Dendritic cell treated with granulocyte-macrophage colony-stimulating factor and Interleukin-4, amounts not matched to agents 40 ng/mL and 50 ng/mL, for 4 days (primary cell): ENCODE results near the gene ZNF282.
A peak's percentile ranks its signal among the peaks of the same experiment; 100 is the strongest.
"Not testable (repeated sequence)": the region's sequence is repeated elsewhere in the genome, so short reads cannot be mapped to it uniquely, and the experiment has no call there.

Source experiments
- H3K27ac Mint-ChIP-seq: one replicate; pipeline ENCODE4 v1.8.0; 2022; ENCODE audit warnings: mild to moderate bottlenecking, mixed read lengths
- H3K27me3 Mint-ChIP-seq: one replicate; pipeline ENCODE4 v1.8.0; 2022; ENCODE audit warnings: mild to moderate bottlenecking, mixed read lengths
- H3K36me3 Mint-ChIP-seq: one replicate; pipeline ENCODE4 v1.8.0; 2022; ENCODE audit warnings: low read depth, mixed read lengths
- H3K4me1 Mint-ChIP-seq: one replicate; pipeline ENCODE4 v1.8.0; 2022; ENCODE audit warnings: low read depth, mixed read lengths
- H3K4me3 Mint-ChIP-seq: one replicate; pipeline ENCODE4 v1.8.0; 2022; ENCODE audit warnings: mild to moderate bottlenecking, moderate library complexity, mixed read lengths
- H3K9me3 Mint-ChIP-seq: one replicate; pipeline ENCODE4 v1.8.0; 2022; ENCODE audit warnings: mixed read lengths
- intact Hi-C: fragments of 100-400 bp; cut with micrococcal nuclease; formaldehyde crosslinking; loops from one replicate; pipeline ENCODE4 v1.15.0; 2022

ZNF282 gene

DNA sequence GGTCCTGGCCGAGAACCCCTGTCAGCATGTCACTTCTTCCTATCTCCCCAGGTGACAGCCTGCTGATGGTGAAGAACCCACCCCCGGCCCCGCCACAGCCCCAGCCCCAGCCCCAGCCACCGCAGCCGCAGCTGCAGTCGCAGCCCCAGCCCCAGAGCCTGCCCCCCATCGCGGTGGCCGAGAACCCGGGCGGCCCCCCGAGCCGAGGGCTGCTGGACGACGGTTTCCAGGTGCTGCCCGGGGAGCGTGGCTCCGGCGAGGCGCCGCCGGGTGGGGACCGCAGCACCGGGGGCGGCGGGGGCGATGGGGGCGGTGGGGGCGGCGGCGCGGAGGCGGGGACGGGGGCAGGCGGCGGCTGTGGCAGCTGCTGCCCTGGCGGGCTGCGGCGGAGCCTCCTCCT, 28.4 kb downstream of the ZNF282 start:
- Mint-ChIP-seq H3K36me3 (peaks cover 73% of the 10 kb centered on the region), H3K4me1 (peaks cover 5% of the 10 kb centered on the region), H3K4me3 (no peak overlapping the region), H3K9me3 (no peaks in the 10 kb centered on the region), H3K27me3 (no peaks in the 10 kb centered on the region), H3K27ac (no peak overlapping the region)
- intact Hi-C loops = no loop called here

DNA sequence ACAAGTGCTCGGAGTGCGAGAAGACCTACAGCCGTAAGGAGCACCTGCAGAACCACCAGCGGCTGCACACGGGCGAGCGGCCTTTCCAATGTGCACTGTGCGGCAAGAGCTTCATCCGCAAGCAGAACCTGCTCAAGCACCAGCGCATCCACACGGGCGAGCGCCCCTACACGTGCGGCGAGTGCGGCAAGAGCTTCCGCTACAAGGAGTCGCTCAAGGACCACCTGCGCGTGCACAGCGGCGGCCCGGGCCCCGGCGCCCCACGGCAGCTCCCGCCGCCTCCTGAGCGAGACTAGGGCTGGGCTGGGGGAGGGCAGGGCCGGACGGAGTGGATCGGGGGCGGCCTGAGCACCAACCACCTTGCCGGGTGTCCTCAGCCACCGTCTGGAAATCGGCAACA, 29.0 kb downstream of the ZNF282 start:
- peaks cover 67% of the 10 kb centered on the region for H3K36me3 Mint-ChIP-seq
- H3K9me3 Mint-ChIP-seq = no peaks in the 10 kb centered on the region
- no peaks in the 10 kb centered on the region for H3K27me3 Mint-ChIP-seq
- H3K4me1 Mint-ChIP-seq = peaks cover 8% of the 10 kb centered on the region
- no peak overlapping the region for H3K27ac Mint-ChIP-seq
- intact Hi-C loops = no loop called here
- H3K4me3 Mint-ChIP-seq = no peak overlapping the region

DNA sequence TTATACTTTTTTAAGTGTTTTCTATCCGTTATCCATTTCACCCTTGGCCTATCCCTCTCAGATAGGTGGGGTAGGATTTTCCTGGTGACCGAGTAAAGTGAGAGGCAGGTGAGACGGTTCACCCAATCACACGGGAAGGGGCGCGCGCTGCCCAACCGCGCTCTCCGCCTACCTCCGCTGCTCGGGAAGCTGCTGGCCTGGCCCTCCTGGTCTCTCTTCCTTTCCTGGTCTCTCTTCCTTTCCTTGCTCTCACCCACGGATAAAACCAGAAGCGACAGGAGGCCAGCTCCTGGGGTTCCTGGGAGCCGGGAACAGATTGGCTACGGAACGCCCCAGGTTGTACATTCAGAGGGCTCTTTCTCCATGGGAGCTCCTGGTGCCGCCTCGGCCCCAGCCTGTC, 29.8 kb downstream of the ZNF282 start:
- Mint-ChIP-seq H3K27me3 (peaks cover 4% of the 10 kb centered on the region), H3K4me1 (peaks cover 8% of the 10 kb centered on the region), H3K27ac (no peak overlapping the region), H3K9me3 (no peaks in the 10 kb centered on the region), H3K4me3 (no peak overlapping the region), H3K36me3 (peaks cover 60% of the 10 kb centered on the region)
- intact Hi-C loops = no loop called here

DNA sequence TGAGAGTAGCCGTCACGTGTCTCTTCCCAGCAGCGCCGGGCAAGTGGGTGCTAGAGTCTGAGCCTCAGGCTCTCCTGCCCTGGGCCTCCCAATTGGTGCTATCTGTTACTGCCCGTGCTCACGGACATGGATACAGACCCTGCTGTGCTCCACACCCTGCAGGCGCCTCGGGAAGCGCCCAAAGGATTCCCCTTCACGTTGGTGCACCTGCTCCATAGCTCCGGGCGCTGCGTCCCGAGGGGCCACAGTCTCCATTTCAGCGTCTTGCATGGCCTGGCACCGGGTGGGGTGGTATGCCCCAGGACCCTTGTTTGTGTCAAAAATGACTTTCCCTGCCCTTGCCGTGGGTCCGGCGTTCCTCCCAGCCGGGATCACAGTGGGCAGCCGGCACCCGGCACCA, 30.3 kb downstream of the ZNF282 start:
- Mint-ChIP-seq H3K27me3 (peaks cover 4% of the 10 kb centered on the region), H3K9me3 (no peaks in the 10 kb centered on the region), H3K4me3 (no peak overlapping the region), H3K27ac (no peak overlapping the region), H3K4me1 (peaks cover 8% of the 10 kb centered on the region), H3K36me3 (peaks cover 54% of the 10 kb centered on the region)
- intact Hi-C loops = no loop called here

DNA sequence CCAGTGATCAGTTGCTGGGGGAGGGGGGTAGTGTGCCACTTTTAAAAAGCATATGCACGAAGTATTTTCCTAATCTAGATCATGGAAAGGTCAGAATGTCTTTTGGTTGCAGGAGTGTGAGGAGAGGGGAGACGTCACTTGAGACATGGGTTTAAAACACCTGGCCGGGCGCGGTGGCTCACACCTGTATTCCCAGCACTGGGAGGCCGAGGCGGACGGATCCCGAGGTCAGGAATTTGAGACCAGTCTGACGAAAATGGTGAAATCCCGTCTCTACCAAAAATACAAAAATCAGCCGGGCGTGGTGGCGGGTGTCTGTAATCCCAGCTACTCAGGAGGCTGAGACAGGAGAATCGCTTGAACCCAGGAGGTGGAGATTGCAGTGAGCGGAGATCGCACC, 31.0 kb downstream of the ZNF282 start:
- intact Hi-C loops, H3K9me3 Mint-ChIP-seq, H3K27me3 Mint-ChIP-seq, H3K4me3 Mint-ChIP-seq, H3K4me1 Mint-ChIP-seq, H3K27ac Mint-ChIP-seq: not testable (repeated sequence)
- H3K36me3 Mint-ChIP-seq = peaks cover 47% of the 10 kb centered on the region

DNA sequence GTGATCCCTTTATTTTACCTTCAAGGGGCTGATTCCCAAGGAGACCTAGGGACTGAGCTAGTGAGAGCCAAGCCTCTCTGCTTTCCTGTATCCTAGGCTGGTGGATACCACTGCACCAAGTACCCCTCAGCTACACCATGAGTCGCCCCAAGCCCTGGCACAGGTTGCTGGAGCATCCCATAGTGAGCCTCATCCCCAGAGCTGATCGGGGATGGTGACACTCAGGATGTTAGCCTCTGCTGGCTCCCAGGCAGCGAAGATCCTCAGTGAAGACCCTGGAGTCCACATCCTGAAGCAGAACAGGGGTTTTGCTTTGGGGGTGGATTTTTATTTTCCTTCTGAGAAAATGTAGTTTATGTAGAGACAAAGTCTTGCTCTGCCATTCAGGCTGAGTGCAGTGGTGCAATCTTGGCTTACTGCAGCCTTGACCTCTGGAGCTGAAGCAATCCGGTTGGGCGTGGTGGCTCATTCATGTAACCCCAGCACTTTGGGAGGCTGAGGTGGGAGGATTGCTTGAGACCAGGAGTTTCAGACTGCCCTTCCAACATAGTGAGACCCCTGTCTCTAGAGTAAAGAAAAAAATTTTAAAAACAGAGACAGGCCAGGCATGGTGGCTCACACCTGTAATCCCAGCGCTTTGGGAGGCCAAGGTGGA, 31.6 kb downstream of the ZNF282 start:
- Mint-ChIP-seq H3K27me3 (peaks cover 4% of the 10 kb centered on the region), H3K9me3 (no peaks in the 10 kb centered on the region)

DNA sequence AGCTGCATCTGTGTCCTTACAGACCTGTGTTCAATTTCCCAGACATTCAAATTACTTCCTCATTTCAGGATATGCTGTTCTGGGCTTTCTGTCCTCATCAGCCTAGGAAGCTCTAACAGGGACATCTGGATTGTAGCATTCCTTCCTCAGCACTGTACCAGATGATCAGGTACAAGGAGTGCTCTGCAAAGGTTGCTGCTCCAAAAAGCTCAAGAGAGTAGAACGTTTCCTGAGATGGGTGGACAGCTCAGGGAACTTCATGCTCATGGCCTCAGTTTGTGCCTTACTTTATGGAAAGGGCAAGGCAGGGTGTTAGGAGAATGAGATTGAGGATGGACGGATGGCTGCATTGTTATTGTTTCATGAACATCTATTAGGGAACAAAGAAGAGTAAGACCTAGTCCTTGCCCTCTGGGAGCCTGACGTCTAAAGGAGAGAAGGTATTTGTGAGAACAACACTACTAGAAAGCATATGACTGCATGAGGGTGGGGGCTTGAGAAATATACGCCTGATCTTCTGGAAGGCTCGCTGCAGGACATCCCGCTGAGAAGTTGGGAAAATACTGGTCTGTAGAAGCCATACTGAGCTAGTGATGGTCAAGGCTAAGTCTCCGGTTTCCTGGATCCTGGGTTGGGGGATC, 33.6 kb downstream of the ZNF282 start:
- H3K27me3 Mint-ChIP-seq = peaks cover 8% of the 10 kb centered on the region
- no peaks in the 10 kb centered on the region for H3K9me3 Mint-ChIP-seq
- peaks cover 25% of the 10 kb centered on the region for H3K36me3 Mint-ChIP-seq
- intact Hi-C loops = no loop called here
- peaks cover 8% of the 10 kb centered on the region for H3K4me1 Mint-ChIP-seq
- no peak overlapping the region for H3K4me3 Mint-ChIP-seq
- no peak overlapping the region for H3K27ac Mint-ChIP-seq

More for the DNA sequence above, 31.6 kb downstream of the ZNF282 start:
- Mint-ChIP-seq H3K36me3 (peaks cover 41% of the 10 kb centered on the region), H3K27ac (no peak overlapping the region), H3K4me1 (peaks cover 8% of the 10 kb centered on the region), H3K4me3 (no peak overlapping the region)
- intact Hi-C loops = no loop called here

DNA sequence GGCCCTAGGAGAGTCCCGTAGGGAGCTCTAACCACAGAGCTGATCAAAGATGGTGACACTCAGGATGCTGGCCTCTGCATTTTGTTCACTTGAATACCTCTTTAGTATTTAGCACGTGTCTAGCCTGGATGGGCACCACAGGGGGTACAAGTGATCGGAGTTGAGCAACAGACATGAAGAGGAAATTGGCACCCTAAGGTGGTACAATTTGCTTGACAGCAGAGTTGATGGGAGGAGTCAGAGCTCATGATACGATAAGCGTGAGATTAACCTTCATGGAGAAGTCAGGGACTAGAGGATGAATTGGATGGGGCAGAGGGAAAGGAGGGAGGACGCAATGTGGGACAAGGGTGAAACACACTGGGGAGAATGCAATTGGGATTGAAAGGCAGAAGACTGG, 34.2 kb downstream of the ZNF282 start:
- Mint-ChIP-seq H3K4me1 (peaks cover 8% of the 10 kb centered on the region), H3K36me3 (peaks cover 20% of the 10 kb centered on the region), H3K9me3 (no peaks in the 10 kb centered on the region), H3K27ac (no peak overlapping the region), H3K27me3 (peaks cover 8% of the 10 kb centered on the region), H3K4me3 (no peak overlapping the region)
- intact Hi-C loops = no loop called here

DNA sequence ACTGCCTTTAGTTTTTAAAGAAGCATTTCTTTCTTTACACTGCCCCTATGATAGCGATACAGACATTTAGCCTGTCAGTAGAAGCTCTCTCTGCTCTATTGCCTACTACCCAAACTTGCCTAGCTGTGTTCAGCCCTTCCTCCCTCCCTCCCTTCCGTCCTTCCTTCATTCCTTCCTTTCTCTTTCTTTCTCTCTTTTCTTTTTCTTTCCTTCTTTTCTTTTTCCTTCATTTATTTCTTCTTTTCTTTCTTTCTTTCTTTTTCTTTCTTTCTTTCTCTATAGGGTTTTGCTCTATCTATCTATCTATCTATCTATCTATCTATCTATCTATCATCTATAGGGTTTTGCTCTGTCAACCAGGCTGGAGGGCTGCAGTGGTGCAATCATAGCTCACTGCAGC, 37.0 kb downstream of the ZNF282 start:
- H3K4me3 Mint-ChIP-seq = no peak overlapping the region
- H3K4me1 Mint-ChIP-seq = peaks cover 8% of the 10 kb centered on the region
- no peaks in the 10 kb centered on the region for H3K9me3 Mint-ChIP-seq
- intact Hi-C loops = no loop called here
- no peaks in the 10 kb centered on the region for H3K36me3 Mint-ChIP-seq
- H3K27ac Mint-ChIP-seq = no peak overlapping the region
- H3K27me3 Mint-ChIP-seq = peaks cover 8% of the 10 kb centered on the region

DNA sequence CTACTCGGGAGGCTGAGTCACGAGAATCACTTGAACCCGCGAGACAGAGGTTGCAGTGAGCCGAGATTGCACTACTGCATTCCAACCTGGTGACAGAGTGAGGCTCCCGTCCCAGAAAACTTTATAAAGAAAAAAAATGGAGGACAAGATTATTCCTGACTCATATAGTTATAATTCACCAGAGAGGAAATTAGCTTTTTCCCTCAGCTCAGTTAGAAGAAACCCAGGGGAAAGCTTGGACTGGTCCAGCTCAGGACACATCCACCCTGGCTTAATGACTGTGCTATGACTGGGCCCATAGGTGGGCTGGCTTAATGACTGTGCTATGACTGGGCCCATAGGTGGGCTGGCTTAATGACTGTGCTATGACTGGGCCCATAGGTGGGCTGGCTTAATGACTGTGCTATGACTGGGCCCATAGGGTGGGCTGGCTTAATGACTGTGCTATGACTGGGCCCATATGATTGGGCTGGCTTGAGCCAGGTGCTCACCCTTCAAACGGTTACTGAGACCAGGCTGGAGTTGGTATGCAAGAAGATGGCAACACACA, 38.4 kb downstream of the ZNF282 start:
- Mint-ChIP-seq H3K27me3 (peaks cover 13% of the 10 kb centered on the region), H3K27ac (peak overlapping the region; percentile 41), H3K4me1 (peaks cover 11% of the 10 kb centered on the region)
- H3K9me3 Mint-ChIP-seq, H3K4me3 Mint-ChIP-seq, intact Hi-C loops, H3K36me3 Mint-ChIP-seq: not testable (repeated sequence)

DNA sequence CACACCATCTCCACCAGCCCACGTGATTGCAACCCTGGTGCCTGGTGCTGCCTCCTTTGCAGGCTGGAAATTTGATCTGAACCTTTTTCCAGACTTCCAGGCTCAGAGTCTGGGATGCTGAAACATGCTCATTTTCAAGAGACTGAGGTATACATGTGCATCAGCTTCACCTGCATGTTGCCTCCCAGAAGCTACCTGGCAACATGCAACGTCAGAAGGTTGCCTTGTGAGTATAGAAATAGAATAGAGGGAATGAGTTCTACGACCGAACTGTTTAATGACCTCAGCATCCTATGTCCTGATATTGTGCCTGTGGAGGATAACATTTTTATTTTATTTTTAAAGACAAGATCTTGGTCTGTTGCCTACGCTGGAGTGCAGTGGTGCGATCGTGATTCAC, 42.2 kb downstream of the ZNF282 start:
- H3K36me3 Mint-ChIP-seq = peaks cover 18% of the 10 kb centered on the region
- intact Hi-C loops = no loop called here
- peaks cover 2% of the 10 kb centered on the region for H3K9me3 Mint-ChIP-seq
- no peak overlapping the region for H3K4me3 Mint-ChIP-seq
- peaks cover 8% of the 10 kb centered on the region for H3K27me3 Mint-ChIP-seq
- H3K27ac Mint-ChIP-seq = no peak overlapping the region
- H3K4me1 Mint-ChIP-seq = peaks cover 24% of the 10 kb centered on the region

DNA sequence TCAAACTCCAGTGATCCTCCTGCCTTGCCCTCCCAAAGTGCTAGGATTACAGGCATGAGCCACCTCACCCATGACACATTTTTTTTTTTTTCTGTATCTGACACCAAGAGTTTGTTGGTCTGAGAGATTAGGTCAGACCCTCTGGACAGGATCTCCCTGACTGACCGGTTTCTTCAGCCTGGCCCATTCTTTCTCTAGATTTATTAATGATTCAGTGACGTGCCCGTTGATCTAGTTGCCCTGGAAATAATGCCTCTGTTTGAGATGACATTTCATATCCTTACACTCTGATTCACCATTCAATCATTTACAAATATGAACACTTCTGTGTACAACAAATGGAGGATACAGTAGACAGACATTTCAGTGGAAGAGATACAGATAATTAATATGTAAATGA, 42.7 kb downstream of the ZNF282 start:
- intact Hi-C loops = no loop called here
- H3K4me3 Mint-ChIP-seq = peak overlapping the region; percentile 17
- peaks cover 8% of the 10 kb centered on the region for H3K9me3 Mint-ChIP-seq
- H3K36me3 Mint-ChIP-seq = peaks cover 23% of the 10 kb centered on the region
- H3K4me1 Mint-ChIP-seq = peaks cover 24% of the 10 kb centered on the region
- H3K27me3 Mint-ChIP-seq = peaks cover 4% of the 10 kb centered on the region
- peak overlapping the region; percentile 91 for H3K27ac Mint-ChIP-seq

DNA sequence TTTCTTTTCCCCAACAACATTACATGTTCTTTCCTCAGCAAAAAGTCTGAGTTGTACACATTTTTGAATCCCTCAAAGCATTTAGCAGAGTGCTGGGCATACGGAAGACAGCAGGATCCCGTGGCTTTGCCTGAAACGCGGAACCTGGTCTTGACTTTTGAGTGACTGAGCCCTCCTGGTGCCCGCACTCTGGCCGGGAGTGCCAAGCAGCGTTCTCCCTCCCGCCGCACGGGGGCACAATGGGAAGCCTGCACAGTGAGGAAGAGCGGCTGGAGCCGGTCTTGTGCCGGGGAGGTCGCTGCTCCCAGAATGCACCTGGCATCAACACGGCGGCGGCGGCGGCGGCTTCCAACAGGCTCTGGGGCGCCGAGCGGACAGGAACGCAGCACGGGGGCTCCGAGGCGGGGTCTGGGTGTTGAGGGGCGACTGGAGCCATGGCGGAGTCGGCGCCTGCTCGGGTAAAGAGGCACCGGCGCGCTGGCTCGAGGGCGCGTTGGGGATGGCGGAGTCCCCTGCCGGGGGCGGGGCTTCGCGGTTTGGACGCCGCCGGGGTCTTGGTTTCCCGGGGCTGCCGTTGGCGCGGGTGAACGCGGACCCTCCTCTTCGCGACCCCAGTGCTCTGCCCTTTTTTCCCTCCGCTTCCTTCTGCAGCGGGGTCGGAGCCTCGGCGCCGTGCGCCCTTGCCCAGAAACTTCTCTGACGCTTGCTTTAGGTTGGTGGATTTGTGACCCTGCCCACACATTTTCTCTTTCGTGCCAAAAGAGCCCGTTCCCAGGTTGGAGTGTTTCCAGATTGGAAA, 44.2 kb downstream of the ZNF282 start, which contains the start of gene ZNF212:
ZNF212 (plus strand) TSS at position 307 of the 799 bp plus-strand sequence; CDS start at position 435, 128 bp downstream.
- peak within 1 kb of the TSS; percentile 90 for H3K4me3 Mint-ChIP-seq

DNA sequence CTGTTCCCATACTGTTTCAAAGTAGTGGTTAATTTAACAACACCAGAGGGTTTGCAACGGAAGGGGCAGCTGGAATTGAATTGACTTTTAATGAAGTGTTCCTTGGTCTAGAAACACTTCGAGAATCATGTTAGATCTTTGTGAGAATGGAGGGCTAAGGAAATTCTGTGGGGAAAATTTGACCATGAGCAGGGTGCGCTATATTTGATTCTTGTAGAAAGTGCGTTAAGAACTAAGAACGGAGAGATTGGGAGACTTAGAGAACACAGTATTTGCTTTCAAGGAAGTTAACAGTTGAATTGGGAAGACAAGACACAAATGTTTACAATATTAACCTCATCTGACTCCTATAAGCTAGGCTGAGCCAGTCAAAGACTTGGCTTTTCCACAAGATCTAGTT, 45.3 kb downstream of the ZNF282 start:
- H3K27me3 Mint-ChIP-seq = peaks cover 4% of the 10 kb centered on the region
- H3K4me1 Mint-ChIP-seq = peaks cover 28% of the 10 kb centered on the region
- intact Hi-C loops = no loop called here
- peaks cover 23% of the 10 kb centered on the region for H3K36me3 Mint-ChIP-seq
- peaks cover 8% of the 10 kb centered on the region for H3K9me3 Mint-ChIP-seq
- H3K27ac Mint-ChIP-seq = no peak overlapping the region
- peak overlapping the region; percentile 90 for H3K4me3 Mint-ChIP-seq

More for the DNA sequence above, 44.2 kb downstream of the ZNF282 start, which contains the start of gene ZNF212:
- peaks cover 4% of the 10 kb centered on the region for H3K27me3 Mint-ChIP-seq
- H3K9me3 Mint-ChIP-seq = peaks cover 8% of the 10 kb centered on the region
- peaks cover 24% of the 10 kb centered on the region for H3K4me1 Mint-ChIP-seq
- peaks cover 23% of the 10 kb centered on the region for H3K36me3 Mint-ChIP-seq
- intact Hi-C loops = no loop called here
- peak within 1 kb of the TSS; percentile 91 for H3K27ac Mint-ChIP-seq
